GM06990 (cell line): Measurements from ENCODE around the gene PWP2.

ENCODE experiments used
- DNase-seq: peaks from one replicate; pipeline ENCODE4 v3.0.0-alpha.2; 2011; ENCODE audit not compliant: insufficient read length; ENCODE audit errors: extremely low read depth
- H3K27me3 ChIP-seq: replicated peaks from 2 replicates; pipeline ENCODE4 v1.6.0; 2011; ENCODE audit warnings: low read length; ENCODE audit not compliant: control insufficient read depth, insufficient read depth
- H3K36me3 ChIP-seq: 2 replicates; pipeline ENCODE4 v1.5.1; 2011; ENCODE audit warnings: low read length; ENCODE audit not compliant: control insufficient read depth, insufficient read depth
- H3K4me3 ChIP-seq: replicated peaks from 2 replicates; pipeline ENCODE4 v1.5.1; 2011; ENCODE audit warnings: low read depth, mild to moderate bottlenecking, control low read depth, low read length
- TF ChIP-seq, protein P1 (sequence below): IDR thresholded peaks from 2 replicates; pipeline ENCODE4 v1.5.1; 2011; ENCODE audit warnings: low read length, control low read depth, mild to moderate bottlenecking, inconsistent platforms; ENCODE audit not compliant: insufficient read depth, poor library complexity, severe bottlenecking

The PWP2 gene

DNA sequence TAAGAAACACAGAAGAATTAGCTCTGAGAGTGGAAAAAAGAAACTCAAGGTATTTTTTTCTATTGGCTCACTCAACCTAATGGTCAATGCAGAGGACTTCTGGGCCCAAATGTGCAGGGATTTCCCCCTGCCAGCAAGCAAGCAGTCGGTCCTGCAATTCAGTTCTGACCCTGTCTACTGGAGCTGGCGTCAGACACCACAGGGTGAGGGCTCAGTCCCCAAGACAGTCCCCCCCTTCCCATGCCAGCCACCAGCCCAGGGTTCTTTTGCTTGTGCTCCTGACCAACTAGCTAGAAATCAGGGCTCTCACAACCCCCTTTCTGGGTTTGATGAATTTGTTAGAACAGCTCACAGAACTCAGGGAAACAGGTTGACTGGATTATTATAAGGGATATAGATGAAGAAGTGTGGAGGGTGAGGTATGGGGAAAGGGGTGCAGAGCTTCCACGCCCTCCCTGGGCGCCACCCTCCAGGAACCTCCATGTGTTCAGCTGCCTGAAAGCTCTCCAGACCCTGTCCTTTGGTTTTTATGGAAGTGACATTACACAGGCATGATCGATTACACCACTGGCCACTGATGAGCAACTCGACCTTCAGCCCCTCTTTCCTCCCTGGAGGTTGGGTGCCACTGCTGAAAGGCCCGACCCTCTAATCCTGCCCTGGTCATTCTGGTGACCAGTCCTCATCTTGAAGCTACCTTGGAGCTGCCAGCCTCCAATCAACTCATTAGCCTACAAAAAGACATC, 22.5 kb upstream of the PWP2 start:
- TF ChIP-seq, protein P1, sequence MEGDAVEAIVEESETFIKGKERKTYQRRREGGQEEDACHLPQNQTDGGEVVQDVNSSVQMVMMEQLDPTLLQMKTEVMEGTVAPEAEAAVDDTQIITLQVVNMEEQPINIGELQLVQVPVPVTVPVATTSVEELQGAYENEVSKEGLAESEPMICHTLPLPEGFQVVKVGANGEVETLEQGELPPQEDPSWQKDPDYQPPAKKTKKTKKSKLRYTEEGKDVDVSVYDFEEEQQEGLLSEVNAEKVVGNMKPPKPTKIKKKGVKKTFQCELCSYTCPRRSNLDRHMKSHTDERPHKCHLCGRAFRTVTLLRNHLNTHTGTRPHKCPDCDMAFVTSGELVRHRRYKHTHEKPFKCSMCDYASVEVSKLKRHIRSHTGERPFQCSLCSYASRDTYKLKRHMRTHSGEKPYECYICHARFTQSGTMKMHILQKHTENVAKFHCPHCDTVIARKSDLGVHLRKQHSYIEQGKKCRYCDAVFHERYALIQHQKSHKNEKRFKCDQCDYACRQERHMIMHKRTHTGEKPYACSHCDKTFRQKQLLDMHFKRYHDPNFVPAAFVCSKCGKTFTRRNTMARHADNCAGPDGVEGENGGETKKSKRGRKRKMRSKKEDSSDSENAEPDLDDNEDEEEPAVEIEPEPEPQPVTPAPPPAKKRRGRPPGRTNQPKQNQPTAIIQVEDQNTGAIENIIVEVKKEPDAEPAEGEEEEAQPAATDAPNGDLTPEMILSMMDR, result no peak
- Histone ChIP-seq H3K27me3 (no peaks in the 10 kb centered on the region), H3K36me3 (peaks cover 35% of the 10 kb centered on the region), H3K4me3 (no peak overlapping the region)
- DNase-seq, result no peak

DNA sequence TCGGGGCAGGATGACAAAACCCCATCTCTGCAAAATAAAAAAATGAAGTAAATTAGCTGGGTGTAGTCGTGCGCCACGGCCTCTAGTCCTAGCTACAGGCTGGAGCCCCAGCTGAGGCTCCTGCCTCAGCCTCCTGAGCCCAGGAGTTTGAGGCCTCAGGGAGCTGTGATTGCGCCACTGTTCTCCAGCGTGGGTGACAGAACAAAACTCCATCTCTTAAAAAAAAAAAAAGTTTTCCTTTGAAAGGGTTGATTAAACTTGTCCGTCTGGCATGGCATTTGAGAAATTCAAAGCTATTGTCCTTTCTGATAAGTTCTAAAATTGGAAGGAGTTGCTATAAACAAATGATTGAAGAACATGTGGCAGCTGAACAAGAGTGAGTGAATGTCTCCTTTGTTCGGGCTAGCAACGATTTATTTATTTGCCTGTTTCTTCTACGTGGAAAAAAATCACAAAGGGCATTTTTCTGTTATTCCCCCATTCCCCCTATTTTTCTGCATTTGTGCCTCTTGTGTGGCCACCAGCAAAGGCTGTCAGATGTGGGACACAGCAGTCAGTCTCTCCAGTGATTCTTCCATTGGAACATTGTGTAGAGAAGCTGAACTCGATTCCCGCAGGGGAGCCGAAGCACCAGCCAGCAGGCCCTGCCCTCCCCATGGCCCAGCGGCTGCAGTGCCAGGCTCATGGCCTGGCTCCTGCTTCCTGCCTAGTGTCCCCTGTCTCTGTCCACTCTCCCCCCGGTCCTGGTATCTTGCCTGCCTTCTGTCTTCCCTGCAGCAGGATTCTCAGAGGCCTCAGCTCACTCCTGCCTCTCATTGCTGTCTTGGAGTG, 21.5 kb upstream of the PWP2 start:
- Histone ChIP-seq H3K27me3 (no peaks in the 10 kb centered on the region), H3K36me3 (peaks cover 41% of the 10 kb centered on the region), H3K4me3 (no peak overlapping the region)
- DNase-seq, result no peak
- TF ChIP-seq, protein P1, result no peak

DNA sequence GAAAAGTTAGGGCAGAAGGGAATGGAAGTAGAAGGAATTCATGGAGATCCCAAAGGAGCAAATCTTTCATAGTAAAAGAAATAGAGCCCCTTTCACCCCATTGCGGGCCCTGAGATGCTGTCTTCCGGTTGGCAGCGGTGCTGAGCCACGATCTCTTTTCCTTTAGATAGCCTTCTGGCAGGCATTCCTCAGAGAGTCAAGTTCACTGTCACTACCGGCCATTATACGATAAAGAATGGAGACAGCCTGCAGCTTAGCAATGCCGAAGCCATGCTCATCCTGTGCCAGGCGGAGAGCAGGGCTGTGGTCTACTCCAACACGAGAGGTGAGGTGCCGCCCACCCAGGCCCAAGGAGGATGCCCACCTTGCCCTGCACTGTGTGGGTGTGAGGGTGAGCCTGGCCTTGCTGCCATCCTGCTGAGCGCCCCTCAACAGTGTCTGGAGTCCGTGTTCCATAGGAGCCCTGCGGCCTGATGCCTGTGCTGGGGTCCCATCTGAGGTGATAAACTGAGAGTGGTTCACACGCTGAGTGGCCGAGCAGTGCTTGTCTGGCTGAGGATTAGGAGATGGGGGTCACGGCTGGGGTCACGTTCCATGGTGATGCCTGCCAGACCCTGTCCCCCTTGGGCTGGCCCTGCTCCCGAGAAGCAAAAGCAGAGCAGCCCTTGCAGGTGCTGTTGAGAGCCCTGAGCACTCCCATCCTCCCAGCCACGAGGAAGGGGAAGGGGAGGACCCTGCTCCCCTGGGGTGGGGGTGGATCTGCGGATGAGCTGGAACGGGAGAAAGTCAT, 20.4 kb upstream of the PWP2 start:
- no peak for DNase-seq
- Histone ChIP-seq H3K4me3 (no peak overlapping the region), H3K27me3 (no peaks in the 10 kb centered on the region), H3K36me3 (peaks cover 38% of the 10 kb centered on the region)
- TF ChIP-seq, protein P1, result no peak

DNA sequence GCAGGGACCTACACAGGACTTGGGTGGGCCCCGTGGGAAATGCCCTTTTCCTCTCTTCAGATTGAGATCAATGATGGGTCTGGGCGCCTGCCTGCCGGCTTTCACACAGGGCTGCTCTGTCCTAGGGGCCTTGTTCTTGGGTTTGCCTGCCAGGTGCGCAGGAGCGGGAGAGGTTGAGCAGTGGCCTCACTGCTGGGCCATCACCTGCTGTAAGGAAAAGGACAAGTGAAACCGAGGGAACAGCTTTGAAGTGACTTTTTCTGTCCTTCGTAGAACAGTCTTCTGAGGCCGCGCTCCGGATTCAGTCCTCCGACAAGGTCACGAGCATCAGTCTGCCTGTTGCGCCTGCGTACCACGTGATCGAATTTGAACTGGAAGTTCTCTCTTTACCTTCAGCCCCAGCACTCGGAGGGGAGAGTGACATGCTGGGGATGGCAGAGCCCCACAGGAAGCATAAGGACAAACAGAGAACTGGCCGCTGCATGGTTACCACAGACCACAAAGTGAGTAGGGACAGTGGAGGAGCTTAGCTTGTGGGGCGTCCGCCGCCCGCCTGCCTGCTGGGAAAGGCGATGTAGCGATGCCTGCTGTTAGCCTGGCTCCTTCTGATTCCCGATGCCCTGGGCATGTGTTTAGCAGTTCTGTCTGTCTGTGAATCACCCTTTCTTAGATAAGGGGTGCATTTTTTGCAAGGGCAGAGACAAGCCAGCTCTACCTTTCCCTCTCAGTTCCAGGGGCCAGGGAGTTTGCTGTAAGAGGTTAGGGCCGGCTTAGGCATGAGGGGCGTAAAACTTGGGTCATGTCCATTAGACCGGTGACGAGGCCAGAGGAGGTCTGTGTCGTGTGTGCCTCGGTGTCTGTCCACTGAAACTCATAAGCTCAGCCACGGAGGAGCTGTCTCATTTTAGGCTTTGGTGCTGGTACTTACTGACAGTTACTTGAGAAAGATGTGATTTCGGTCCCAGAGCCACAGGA, 19.5 kb upstream of the PWP2 start:
- no peak for DNase-seq
- no peaks in the 10 kb centered on the region for H3K27me3 ChIP-seq
- TF ChIP-seq, protein P1, result no peak
- no peak overlapping the region for H3K4me3 ChIP-seq
- H3K36me3 ChIP-seq, result peaks cover 40% of the 10 kb centered on the region

DNA sequence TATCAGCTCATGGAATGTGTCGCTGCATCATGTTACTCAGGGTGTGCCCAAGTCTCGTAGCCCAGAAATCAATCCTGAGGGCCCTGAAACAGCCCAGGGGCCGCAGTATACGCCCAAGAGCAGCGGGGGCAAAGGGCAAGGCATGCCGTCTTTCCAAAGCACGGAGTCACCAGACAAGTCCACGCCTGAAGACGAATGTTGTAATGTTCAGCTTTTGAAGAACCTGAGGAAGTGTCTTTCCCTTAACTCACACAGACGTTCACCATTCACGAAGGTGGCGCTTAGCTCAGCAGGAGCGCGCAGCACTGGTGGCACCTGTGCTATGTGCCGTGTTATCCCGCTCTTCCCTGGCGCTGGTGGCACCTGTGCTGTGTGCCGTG, 18.8 kb upstream of the PWP2 start:
- Histone ChIP-seq H3K4me3 (no peak overlapping the region), H3K27me3 (no peaks in the 10 kb centered on the region), H3K36me3 (peaks cover 41% of the 10 kb centered on the region)
- DNase-seq, result no peak
- TF ChIP-seq, protein P1, result no peak
